ENCODE results near the gene LMTK2.

- TF ChIP-seq POLR2A (IDR thresholded peaks at IDR 0.05; ENCODE audit: low read length) = no peak
- no peak for TF ChIP-seq GATA1 (IDR thresholded peaks at IDR 0.05; ENCODE audit: low read depth, low read length)
Observed at GRCh38 chr7:98178762-98179490, 72.3 kb downstream of the LMTK2 start.
